HG03354 (cell line): ENCODE data around the gene VPS8.

Experiments used
- ATAC-seq: cut with Tn5 transposase; IDR thresholded peaks from one replicate; pipeline ENCODE4 v1.9.1; 2021; ENCODE audit warnings: mild to moderate bottlenecking; ENCODE audit not compliant: unreplicated experiment, poor library complexity, severe bottlenecking

Gene VPS8

DNA sequence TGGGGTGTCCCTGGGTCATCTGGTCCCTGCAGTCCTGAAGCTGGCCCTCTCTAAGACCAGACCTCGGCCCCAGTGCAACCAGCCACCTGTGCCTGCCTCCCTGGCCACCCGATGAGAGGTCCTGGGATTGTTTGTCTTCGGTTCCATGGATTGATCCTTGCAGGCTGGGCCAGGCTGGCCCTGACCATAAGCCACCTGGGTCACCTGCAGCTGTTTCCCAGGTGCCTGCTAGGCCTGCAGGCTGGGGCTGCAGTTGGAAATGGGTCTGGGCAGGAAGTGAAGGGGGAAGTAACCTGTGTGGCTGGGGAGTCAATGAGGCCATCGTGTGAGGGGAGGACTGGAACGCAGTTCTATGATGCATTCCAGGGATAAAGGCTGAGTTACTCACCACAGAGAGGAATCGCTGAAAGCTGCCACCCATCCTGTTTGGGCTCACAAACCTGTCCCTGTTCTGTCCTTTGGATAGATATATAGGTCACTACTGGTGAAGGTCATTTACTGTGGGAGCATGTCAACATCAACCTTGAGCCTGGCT is 30.9 kb upstream of the VPS8 start:
- ATAC-seq = no peak

- no peak for ATAC-seq
These were observed 30.2 kb upstream of the VPS8 start for GRCh38 chr3:184781801-184782200.

- ATAC-seq = no peak
These were observed 28.6 kb upstream of the VPS8 start for GRCh38 chr3:184783319-184783718.

DNA sequence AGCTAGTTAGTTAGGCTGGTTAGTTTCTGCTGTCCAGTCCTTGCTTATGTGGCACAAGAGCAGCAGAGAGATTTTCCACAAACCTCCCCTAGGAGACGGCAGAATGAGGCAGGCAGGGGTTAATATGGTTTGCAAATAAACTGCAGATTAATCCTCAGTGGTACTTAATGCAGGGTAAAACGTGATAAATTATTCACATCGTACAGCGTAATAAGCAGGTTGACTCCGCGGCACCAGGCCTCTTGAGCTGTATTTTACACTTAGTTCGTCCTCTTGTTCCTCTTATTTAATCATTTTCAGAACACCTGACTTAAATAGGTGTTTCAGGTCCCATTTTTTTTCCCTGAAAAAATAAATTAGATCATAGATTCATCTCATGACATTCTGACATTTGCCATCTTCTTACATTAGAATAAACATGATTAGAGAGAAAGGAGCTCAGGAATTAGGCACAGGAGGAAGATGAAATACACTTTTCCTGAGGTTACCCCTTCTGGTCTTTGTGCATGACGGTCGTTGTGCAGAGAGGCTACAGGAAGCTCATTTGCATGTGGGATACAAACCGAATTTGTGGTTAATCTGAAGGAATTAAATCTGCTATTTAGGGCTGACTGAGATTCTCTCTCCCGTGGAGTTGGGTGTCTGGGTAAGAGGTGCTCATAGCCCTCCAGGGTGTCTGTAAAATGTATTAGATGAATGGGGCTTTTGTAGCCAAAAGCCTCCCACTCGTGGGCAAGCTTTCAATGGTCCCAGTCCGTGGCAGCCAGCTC is 27.1 kb upstream of the VPS8 start:
- no peak for ATAC-seq

DNA sequence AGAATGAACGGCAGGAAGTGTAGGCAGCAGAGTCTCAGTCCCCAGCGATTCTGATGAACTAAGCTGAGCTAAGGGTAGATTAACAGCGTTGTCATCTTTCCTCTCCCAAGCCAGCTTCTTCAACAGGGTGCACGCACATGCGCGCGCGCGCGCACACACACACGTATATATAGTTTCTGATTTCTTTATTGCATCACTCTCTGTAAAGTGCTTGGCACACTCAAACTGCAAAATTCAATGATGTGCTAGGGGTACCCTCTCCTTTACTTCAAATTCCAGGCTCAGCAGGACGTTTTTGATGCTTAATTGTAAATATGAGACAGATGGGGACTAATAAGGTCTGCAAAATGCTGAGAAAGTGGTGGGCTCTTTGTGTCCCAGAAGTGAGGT is 26.1 kb upstream of the VPS8 start:
- ATAC-seq = no peak

DNA sequence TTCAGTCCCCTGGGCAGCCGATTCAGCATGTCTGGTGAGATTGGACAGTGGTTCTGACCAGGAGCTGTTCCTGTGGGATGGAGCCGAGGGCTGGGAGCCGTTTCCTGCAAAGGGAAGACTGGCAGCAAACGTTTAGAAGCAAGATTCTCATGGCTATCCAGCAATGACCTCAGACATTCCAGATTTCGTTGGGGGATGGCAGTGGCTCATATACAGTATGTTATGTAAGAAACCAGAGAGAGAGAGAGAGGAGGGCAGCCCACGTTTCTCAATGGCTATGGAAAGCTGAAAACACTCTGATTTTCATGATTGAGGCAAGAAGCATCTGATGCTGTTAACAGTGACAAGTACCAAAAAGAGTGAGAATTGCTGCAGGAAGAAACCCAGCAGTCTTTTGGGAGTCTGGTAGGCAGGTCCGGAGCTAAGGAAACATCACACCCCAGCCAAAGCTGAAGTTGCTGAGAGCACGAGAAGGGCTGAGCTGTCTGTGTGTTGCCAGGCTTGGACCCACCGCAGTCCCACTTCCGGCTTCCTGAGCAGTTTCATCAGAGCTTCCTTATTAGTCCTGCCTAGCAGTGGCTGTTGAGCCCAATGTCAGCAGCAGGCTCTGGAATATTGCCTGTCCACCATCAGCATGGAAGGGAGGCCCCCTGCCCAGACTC is 25.6 kb upstream of the VPS8 start:
- ATAC-seq = no peak

- no peak for ATAC-seq
These were observed 23.2 kb upstream of the VPS8 start for GRCh38 chr3:184788751-184789150.

GRCh38 chr3:184789314-184789998 is 22.5 kb upstream of the VPS8 start:
- ATAC-seq = no peak

DNA sequence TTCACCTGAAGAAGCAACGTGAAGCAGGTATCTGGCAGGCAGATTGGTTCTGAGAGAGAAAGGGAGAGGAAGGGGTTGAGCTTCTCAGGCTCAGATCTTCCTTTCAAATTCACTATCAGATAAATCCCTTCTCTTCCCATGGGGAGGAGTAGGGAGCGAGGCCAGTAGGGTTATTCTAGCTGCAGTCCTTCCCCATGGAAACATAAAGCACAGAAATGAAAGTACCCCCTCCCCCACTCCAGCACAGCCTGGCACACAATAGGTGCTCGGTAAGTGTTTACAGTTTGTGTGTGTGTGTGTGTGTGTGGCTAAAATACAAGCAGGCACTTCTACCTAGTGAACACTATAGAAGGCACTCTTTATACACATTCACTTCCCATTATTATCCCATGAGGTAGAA is 20.8 kb upstream of the VPS8 start:
- ATAC-seq = no peak

DNA sequence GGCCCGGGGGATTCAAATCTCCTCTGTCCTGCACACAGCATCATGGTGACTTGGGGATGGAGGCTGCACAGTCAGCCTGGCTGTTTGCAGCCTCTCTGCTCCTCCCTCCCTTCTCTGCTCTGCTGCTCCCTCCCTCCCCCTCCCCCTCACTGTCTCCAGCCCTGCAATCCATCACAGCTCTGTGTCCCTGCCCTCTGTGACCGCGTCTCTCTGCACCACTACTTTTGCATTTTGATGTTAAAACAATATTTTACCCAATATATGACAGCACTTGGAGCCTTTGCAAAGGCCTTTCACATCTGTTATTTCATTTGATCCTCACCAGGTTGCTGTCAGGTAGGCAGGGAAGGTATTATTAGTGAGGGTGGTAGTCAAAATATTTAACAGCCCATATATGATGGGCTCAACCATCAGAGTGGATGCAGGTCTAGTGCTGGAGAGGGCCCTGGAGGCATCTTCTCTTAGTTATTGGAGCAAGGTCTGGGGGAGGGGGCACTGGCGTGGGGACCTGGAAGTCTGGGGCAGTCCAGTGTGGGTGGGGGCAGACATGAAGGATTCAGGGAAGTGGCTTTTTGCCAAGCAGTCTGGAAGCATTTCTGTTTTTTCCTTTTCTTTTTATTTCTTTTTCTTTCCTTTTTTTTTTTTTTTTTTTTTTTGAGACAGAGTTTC is 16.3 kb upstream of the VPS8 start:
- no peak for ATAC-seq

GRCh38 chr3:184796551-184796950 is 15.4 kb upstream of the VPS8 start:
- ATAC-seq = no peak

- ATAC-seq = no peak
These were observed 15.0 kb upstream of the VPS8 start for GRCh38 chr3:184796954-184797353.

GRCh38 chr3:184798120-184798519 is 13.8 kb upstream of the VPS8 start:
- ATAC-seq = no peak

- no peak for ATAC-seq
These were observed 11.5 kb upstream of the VPS8 start for GRCh38 chr3:184800349-184800930.

DNA sequence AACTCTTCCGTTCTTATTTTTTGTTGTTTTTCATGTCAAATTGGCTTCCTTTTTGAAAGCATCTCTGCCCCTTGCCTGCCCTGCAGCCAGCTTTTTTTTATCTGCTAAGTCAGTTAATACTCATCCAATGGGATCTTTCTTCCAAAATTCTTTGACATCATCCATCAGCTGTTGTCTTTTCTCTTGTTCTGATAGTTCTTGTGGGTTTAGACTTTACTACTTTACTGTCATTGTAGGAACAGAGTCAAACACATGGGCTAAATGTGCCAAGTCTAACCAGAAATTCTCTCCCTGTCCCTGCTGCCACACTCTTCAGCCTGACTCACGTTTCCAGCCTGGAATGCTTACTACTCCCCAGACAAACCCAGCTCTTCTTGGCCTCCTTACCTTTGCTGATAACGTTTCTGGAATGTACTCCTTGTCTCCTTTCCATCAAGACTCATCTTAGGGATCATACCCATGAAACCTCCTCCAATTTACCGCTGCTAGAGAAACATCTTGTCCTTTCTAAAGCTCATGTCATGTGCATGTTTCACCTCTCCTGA is 10.7 kb upstream of the VPS8 start:
- ATAC-seq = no peak

GRCh38 chr3:184802150-184802549 is 9.8 kb upstream of the VPS8 start:
- no peak for ATAC-seq

DNA sequence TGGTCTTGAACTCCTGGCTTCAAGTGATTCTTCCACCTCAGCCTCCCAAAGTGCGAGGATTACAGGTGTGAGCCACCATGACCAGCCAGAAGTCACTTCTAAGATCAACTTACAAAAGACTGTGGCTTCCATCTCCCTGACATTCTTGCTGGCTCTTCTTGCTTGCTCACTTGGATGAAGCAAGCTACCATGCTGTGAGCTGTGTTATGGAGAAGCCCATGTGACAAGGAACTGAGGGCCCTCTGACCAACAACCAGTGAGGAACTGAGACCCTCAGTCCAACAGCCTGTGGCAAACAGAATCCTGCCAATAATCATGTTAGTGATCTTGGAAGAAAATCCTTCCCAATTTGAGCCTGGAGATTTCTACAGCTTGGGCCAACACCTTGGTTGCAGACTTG is 7.2 kb upstream of the VPS8 start:
- ATAC-seq = no peak

- ATAC-seq = no peak
These were observed 6.5 kb upstream of the VPS8 start for GRCh38 chr3:184805351-184806038.
